ENCODE results near the gene CSTB.
A peak's percentile ranks its signal among the peaks of the same experiment; 100 is the strongest.

The CSTB gene

DNA sequence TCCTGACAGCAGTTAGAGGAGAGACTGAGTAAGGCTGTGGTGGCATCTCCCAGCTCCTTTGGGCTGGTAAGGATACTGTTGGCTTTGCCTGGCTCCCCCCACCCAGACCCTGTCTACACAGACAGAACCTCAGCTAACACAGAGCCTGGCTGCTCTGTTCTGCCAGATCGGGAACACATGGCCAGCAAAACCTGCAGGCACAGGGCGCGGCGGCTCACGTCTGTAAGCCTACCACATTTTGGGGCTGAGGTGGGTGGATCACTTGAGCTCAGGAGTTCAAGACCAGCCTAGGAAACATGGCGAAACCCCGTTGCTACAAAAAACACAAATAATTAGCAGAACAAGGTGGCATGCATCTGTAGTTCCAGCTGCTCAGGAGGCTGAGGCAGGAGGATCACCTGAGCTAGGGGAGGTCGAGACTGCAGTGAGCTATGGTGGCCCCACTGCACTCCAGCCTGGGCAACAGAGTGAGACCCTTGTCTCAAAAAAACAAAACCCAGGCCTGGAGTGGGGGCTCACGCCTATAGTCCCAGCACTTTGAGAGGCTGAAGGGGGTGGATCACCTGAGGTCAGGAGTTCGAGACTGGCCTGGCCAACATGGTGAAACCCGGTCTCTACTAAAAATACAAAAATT, 6.7 kb downstream of the CSTB start:
- no peak for DNase-seq (ENCODE audit: low spot score)
- H3K27ac ChIP-seq = peak overlapping the region; percentile 94
- POLR2A ChIA-PET (ENCODE audit: low non-redundant PET) = no interaction called here
- TF ChIP-seq, protein P1, sequence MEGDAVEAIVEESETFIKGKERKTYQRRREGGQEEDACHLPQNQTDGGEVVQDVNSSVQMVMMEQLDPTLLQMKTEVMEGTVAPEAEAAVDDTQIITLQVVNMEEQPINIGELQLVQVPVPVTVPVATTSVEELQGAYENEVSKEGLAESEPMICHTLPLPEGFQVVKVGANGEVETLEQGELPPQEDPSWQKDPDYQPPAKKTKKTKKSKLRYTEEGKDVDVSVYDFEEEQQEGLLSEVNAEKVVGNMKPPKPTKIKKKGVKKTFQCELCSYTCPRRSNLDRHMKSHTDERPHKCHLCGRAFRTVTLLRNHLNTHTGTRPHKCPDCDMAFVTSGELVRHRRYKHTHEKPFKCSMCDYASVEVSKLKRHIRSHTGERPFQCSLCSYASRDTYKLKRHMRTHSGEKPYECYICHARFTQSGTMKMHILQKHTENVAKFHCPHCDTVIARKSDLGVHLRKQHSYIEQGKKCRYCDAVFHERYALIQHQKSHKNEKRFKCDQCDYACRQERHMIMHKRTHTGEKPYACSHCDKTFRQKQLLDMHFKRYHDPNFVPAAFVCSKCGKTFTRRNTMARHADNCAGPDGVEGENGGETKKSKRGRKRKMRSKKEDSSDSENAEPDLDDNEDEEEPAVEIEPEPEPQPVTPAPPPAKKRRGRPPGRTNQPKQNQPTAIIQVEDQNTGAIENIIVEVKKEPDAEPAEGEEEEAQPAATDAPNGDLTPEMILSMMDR (conservative IDR thresholded peaks at IDR 0.05; ENCODE audit: low read depth) = no peak
- CTCF ChIA-PET = interaction anchor here (0.7 kb wide), 1 partner anchor 46 kb away, joined by 3 read pairs; no protein-coding TSS in a partner anchor

DNA sequence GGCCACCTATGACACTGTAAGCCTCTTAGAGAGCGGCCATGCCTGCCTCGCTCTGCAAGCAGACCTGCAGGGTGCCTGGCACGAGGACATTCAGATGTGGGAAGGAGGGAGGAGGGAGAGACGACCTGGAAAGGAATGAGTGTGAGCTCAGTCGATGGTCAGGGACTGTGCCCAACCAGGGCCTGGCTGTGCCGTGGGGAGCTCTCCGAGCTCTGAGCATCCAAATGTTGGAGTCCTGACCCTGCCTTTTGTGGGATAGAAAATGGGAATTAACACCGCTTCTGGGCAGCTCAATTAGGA, 7.3 kb downstream of the CSTB start:
- H3K27ac ChIP-seq = peak overlapping the region; percentile 94
- TF ChIP-seq, protein P1 (conservative IDR thresholded peaks at IDR 0.05; ENCODE audit: low read depth) = no peak
- POLR2A ChIA-PET (ENCODE audit: low non-redundant PET) = no interaction called here
- DNase-seq (ENCODE audit: low spot score) = no peak
- CTCF ChIA-PET = interaction anchor here (0.7 kb wide), 2 partner anchors 20 to 46 kb away, joined by 3 to 5 read pairs; no protein-coding TSS in a partner anchor

DNA sequence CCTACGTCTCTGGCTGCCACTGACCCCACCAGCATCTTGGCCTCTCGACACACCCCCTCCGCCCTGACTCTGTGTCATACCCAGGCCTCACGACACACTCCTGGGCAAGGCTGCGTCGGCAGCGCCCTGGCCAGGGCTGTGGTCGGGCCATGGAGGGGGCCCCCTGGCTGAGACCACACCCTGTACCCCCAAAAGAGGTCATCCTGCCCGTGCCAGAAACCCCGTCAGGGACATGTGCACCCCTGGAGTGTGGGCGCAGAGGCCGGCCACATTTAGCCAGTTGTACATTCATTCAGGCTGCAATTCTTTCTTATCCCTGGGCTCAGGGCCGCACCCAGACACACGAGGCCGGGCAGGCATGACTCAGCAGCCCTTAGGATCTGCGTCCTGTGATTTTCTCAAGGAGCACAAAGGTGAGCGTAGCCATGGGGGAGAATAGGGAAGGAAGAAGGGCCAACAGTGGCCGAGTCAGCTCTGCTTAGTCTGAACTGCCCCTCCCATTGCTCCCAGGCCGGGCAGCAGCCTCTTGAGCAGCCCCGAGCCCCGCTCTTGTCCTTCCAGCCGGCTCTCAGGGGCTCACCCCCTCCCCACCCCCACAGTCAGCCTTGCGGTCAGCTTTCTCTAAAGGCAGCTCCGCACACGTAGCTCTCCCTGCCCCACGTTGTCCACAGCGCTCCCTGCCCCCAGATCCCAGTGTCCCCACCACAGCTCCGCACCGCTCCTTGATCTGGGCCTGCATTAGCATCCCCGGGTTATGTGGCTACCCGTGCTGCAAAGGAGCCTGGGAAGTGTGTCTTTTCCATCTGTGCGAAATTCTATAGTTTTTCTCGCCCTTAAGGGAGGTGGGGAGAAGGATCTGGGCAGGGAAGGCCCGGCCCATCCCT, 7.9 kb downstream of the CSTB start:
- ChIA-PET POLR2A (ENCODE audit: low non-redundant PET) (no interaction called here), CTCF (interaction anchor here (0.7 kb wide), 1 partner anchor 20 kb away, joined by 5 read pairs; no protein-coding TSS in a partner anchor)
- H3K27ac ChIP-seq = peak overlapping the region; percentile 94
- peak; percentile 81 for DNase-seq (ENCODE audit: low spot score)
- TF ChIP-seq, protein P1 (conservative IDR thresholded peaks at IDR 0.05; ENCODE audit: low read depth) = no peak

DNA sequence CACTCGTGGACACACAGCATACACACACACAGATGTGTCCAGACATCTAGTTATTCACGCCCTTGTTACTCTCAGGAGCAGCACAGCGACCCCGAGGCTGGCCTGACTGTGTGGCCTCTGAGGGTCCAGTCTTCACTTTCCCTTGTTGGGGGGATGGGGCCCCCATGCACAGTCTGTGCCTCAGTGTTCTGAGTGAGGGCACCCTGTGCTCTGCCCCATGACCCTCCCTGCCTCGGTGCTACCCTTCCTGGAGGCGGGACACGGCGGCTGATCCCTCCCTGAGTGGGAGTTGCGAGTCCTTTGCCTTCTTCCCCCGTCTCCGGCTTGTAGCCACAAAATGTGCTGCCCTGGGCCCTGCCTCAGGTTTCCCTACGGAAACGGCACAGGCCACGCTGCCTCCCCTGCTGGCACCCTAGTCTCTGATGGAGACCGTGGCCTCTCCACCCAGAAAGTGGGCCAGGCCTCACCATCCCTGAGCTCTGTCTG, 8.6 kb downstream of the CSTB start:
- H3K27ac ChIP-seq = peak overlapping the region; percentile 94
- POLR2A ChIA-PET (ENCODE audit: low non-redundant PET) = no interaction called here
- no peak for DNase-seq (ENCODE audit: low spot score)
- TF ChIP-seq, protein P1 (conservative IDR thresholded peaks at IDR 0.05; ENCODE audit: low read depth) = no peak
- CTCF ChIA-PET = no interaction called here

DNA sequence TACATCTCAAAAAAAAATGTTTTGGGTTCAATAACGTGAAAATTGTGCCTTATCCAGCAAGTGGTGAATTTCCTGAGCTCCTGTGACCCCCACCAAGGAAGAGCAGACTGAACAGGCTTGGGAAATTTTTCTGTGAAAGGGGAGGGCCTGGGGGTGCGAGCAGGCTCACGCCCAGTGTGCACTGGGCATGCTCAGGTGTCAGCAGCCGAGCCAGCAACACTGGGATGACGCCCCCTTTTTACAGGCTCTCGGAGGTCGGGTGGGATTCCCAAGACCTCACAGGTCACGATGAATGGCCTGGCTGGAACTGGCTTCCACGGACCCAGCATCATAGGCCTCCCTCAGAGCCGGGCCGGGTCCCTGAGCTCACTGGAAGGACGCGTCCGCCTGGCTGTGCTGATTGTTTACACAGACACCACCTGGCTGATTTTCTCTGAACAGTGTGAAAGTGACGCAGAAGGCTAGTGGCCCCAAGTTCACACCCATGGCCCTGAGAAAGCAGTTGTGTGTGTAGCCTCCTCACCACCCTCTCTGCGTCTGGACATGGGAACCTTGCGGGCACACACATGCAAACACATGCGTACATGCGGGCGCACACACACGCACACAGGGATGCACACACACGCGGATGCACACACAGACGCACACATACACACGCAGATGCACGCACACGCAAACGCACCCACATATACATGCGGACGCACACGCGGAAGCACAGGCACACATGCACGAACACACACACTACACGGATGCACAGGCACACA, 9.2 kb downstream of the CSTB start:
- peak overlapping the region; percentile 94 for H3K27ac ChIP-seq
- no peak for DNase-seq (ENCODE audit: low spot score)
- TF ChIP-seq, protein P1 (conservative IDR thresholded peaks at IDR 0.05; ENCODE audit: low read depth) = no peak
- ChIA-PET CTCF (no interaction called here), POLR2A (ENCODE audit: low non-redundant PET) (no interaction called here)
